H9 (cell line): ENCODE results near the gene PLA2G2F. TPM values are rescaled to one million over a fixed set of nuclear protein-coding genes. Genes with fewer than 3 reads are reported as not detected.

Experiments
- DNase-seq: peaks from one replicate; pipeline ENCODE4 v3.0.0-alpha.2; 2017
- H2AFZ ChIP-seq: one replicate; pipeline ENCODE4 v1.6.1; 2013; ENCODE audit warnings: mild to moderate bottlenecking, low read length, control low read depth, moderate library complexity
- H2AK5ac ChIP-seq: 2 replicates; pipeline ENCODE4 v1.6.1; 2013; ENCODE audit warnings: low read length, control low read depth, mixed read lengths; ENCODE audit not compliant: insufficient read length
- H2BK120ac ChIP-seq: one replicate; pipeline ENCODE4 v1.6.1; 2013; ENCODE audit warnings: low read depth, mild to moderate bottlenecking, low read length, control low read depth, inconsistent platforms; ENCODE audit not compliant: poor library complexity, severe bottlenecking
- H2BK12ac ChIP-seq: 2 replicates; pipeline ENCODE4 v1.6.1; 2013; ENCODE audit warnings: low read length, control low read depth, mixed read lengths, low read depth; ENCODE audit not compliant: insufficient read length
- H2BK15ac ChIP-seq: 2 replicates; pipeline ENCODE4 v1.6.1; 2013; ENCODE audit warnings: low read depth, low read length, control low read depth
- H2BK20ac ChIP-seq: one replicate; pipeline ENCODE4 v1.6.1; 2013; ENCODE audit warnings: low read depth, mild to moderate bottlenecking, low read length, control low read depth, inconsistent platforms; ENCODE audit not compliant: poor library complexity, severe bottlenecking
- H2BK5ac ChIP-seq: 2 replicates; pipeline ENCODE4 v1.6.1; 2013; ENCODE audit warnings: low read length, control low read depth, mixed read lengths; ENCODE audit not compliant: insufficient read length
- H3K14ac ChIP-seq: 2 replicates; pipeline ENCODE4 v1.6.1; 2013; ENCODE audit warnings: low read length, control low read depth; ENCODE audit not compliant: insufficient read depth
- H3K18ac ChIP-seq: 2 replicates; pipeline ENCODE4 v1.6.1; 2013; ENCODE audit warnings: low read depth, mild to moderate bottlenecking, mixed read lengths, low read length, control low read depth; ENCODE audit not compliant: insufficient read length
- H3K23ac ChIP-seq: 2 replicates; pipeline ENCODE4 v1.6.1; 2013; ENCODE audit warnings: low read length, control low read depth, mixed read lengths, low read depth; ENCODE audit not compliant: insufficient read length
- H3K23me2 ChIP-seq: 2 replicates; pipeline ENCODE4 v1.6.1; 2013; ENCODE audit warnings: low read depth, mild to moderate bottlenecking, mixed read lengths, low read length, control low read depth; ENCODE audit not compliant: insufficient read length, poor library complexity, severe bottlenecking
- H3K27ac ChIP-seq: 2 replicates; pipeline ENCODE4 v1.5.1; 2013; ENCODE audit warnings: low read length, control low read depth, mixed read lengths, low read depth; ENCODE audit not compliant: insufficient read length
- H3K27me3 ChIP-seq: 2 replicates; pipeline ENCODE4 v1.6.1; 2013; ENCODE audit warnings: low read length, control low read depth, inconsistent platforms; ENCODE audit not compliant: insufficient read depth
- H3K4ac ChIP-seq: 2 replicates; pipeline ENCODE4 v1.6.1; 2013; ENCODE audit warnings: low read depth, mild to moderate bottlenecking, control low read depth, inconsistent platforms, low read length, moderate library complexity
- H3K4me1 ChIP-seq: 2 replicates; pipeline ENCODE4 v1.6.1; 2013; ENCODE audit warnings: low read length, control low read depth, inconsistent platforms; ENCODE audit not compliant: insufficient read depth
- H3K4me2 ChIP-seq: 2 replicates; pipeline ENCODE4 v1.6.1; 2013; ENCODE audit warnings: low read length, control low read depth, mixed read lengths; ENCODE audit not compliant: insufficient read length, insufficient read depth
- H3K56ac ChIP-seq: 2 replicates; pipeline ENCODE4 v1.6.1; 2013; ENCODE audit warnings: low read depth, mild to moderate bottlenecking, mixed read lengths, low read length, control low read depth; ENCODE audit not compliant: insufficient read length
- H3K79me1 ChIP-seq: 2 replicates; pipeline ENCODE4 v1.6.1; 2013; ENCODE audit warnings: low read depth, mild to moderate bottlenecking, moderate library complexity, low read length, control low read depth, inconsistent platforms; ENCODE audit not compliant: insufficient read depth, poor library complexity, severe bottlenecking
- H3K79me2 ChIP-seq: 2 replicates; pipeline ENCODE4 v1.6.1; 2013; ENCODE audit warnings: low read length, control low read depth, inconsistent platforms; ENCODE audit not compliant: insufficient read depth
- H3K9ac ChIP-seq: 2 replicates; pipeline ENCODE4 v1.6.1; 2013; ENCODE audit warnings: low read length, control low read depth, mixed read lengths; ENCODE audit not compliant: insufficient read length; ENCODE audit errors: extremely low read depth
- H3K9me3 ChIP-seq: one replicate; pipeline ENCODE4 v1.6.1; 2013; ENCODE audit warnings: low read depth, low read length, inconsistent platforms; ENCODE audit not compliant: control insufficient read depth
- H3T11ph ChIP-seq: one replicate; pipeline ENCODE4 v1.6.1; 2013; ENCODE audit warnings: mild to moderate bottlenecking, low read length, control low read depth, inconsistent platforms
- H4K20me1 ChIP-seq: one replicate; pipeline ENCODE4 v1.6.1; 2013; ENCODE audit not compliant: control insufficient read depth, insufficient read length, insufficient read depth
- H4K5ac ChIP-seq: 2 replicates; pipeline ENCODE4 v1.6.1; 2013; ENCODE audit warnings: low read depth, mild to moderate bottlenecking, mixed read lengths, low read length, control low read depth; ENCODE audit not compliant: insufficient read length
- H4K8ac ChIP-seq: replicated peaks from 2 replicates; pipeline ENCODE4 v1.6.1; 2013; ENCODE audit warnings: low read length, control low read depth, mixed read lengths, low read depth; ENCODE audit not compliant: insufficient read length
- H4K91ac ChIP-seq: 2 replicates; pipeline ENCODE4 v1.6.1; 2013; ENCODE audit warnings: low read depth, mild to moderate bottlenecking, moderate library complexity, mixed read lengths, low read length, control low read depth; ENCODE audit not compliant: insufficient read length
- H3K27ac Mint-ChIP-seq, 3 experiments: 2 replicates in 2 of 3; 3 replicates in 1 of 3; pipeline ENCODE4 v1.8.0; 2020 to 2021; ENCODE audit warnings: mixed read lengths in 3 of 3, mild to moderate bottlenecking in 1 of 3, moderate library complexity in 1 of 3
- H3K27me3 Mint-ChIP-seq: 2 replicates; pipeline ENCODE4 v1.8.0; 2021; ENCODE audit warnings: low read depth, mild to moderate bottlenecking, moderate library complexity, mixed read lengths
- H3K36me3 Mint-ChIP-seq, 3 experiments: 2 replicates in 2 of 3; 3 replicates in 1 of 3; pipeline ENCODE4 v1.8.0; 2020 to 2021; ENCODE audit warnings: low read depth in 3 of 3, mixed read lengths in 3 of 3; ENCODE audit not compliant: insufficient read depth in 1 of 3
- H3K4me1 Mint-ChIP-seq, 2 experiments: 2 replicates each; pipeline ENCODE4 v1.8.0; 2020; ENCODE audit warnings: mixed read lengths in 2 of 2
- H3K4me3 Mint-ChIP-seq, 2 experiments: 2 replicates in 1 of 2; 3 replicates in 1 of 2; pipeline ENCODE4 v1.8.0; 2020 to 2021; ENCODE audit warnings: mild to moderate bottlenecking in 2 of 2, mixed read lengths in 2 of 2, moderate library complexity in 1 of 2
- H3K9me3 Mint-ChIP-seq, 2 experiments: 2 replicates in 1 of 2; 3 replicates in 1 of 2; pipeline ENCODE4 v1.8.0; 2020; ENCODE audit warnings: mild to moderate bottlenecking in 2 of 2, mixed read lengths in 2 of 2, moderate library complexity in 1 of 2
- CTCF ChIP-seq: fragments of 200-600 bp; sonication (generic); conservative IDR thresholded peaks from 3 replicates; pipeline ENCODE4 v1.8.0; 2021; ENCODE audit warnings: antibody characterized with exemption, mild to moderate bottlenecking
- WGBS: extraction: QIAGEN DNeasy Blood & Tissue Kit; methylation state at CpG from one replicate; pipeline ENCODE4 v1.1.7; 2013; ENCODE audit warnings: missing lambda C conversion rate, low lambda C conversion rate, mixed read lengths; ENCODE audit not compliant: insufficient read length; ENCODE audit errors: extremely low coverage; 5-methylcytosine and 5-hydroxymethylcytosine counted together
- total RNA-seq: library from RNA; stranded (reverse); gene quantifications from 2 replicates; pipeline ENCODE4 v1.2.1, GENCODE V29; 2021

The PLA2G2F gene
- total RNA-seq, 1 experiment from 2014 or later, result not detected

- Histone ChIP-seq H3K18ac (no peak overlapping the region), H2BK120ac (no peak overlapping the region), H2BK5ac (no peak overlapping the region), H2BK12ac (no peak overlapping the region), H3K4me1 (no peaks in the 10 kb centered on the region), H4K20me1 (no peaks in the 10 kb centered on the region), H4K8ac (no peak overlapping the region), H2AK5ac (no peak overlapping the region), H3K27ac (no peak overlapping the region), H3K27me3 (no peaks in the 10 kb centered on the region; the same call in 1 of the 2 replicates), H3K79me2 (no peaks in the 10 kb centered on the region), H3K56ac (no peak overlapping the region), H3K4me2 (no peak overlapping the region), H2AFZ (no peak overlapping the region), H3K23me2 (no peaks in the 10 kb centered on the region), H3K23ac (no peak overlapping the region), H3K79me1 (no peaks in the 10 kb centered on the region), H4K5ac (no peak overlapping the region), H4K91ac (no peak overlapping the region), H3T11ph (no peak overlapping the region), H3K14ac (no peak overlapping the region), H3K9me3 (no peaks in the 10 kb centered on the region), H2BK15ac (no peak overlapping the region), H2BK20ac (no peak overlapping the region), H3K9ac (no peak overlapping the region), H3K4ac (no peak overlapping the region)
- Mint-ChIP-seq H3K9me3 (no peaks in the 10 kb centered on the region), H3K36me3 (no peaks in the 10 kb centered on the region), H3K27me3 (peaks cover 23% of the 10 kb centered on the region), H3K27ac (no peak overlapping the region), H3K4me3 (no peak overlapping the region), H3K4me1 (peaks cover 17 to 20% of the 10 kb centered on the region in 2 experiments)
- WGBS, result no CpG with 5 or more reads among the region's 6 CpGs
- no peak for TF ChIP-seq CTCF
- DNase-seq, result no peak
Observed at GRCh38 chr1:20197329-20197791, 58.2 kb downstream of the PLA2G2F start.
